PC-9 (cell line): ENCODE results near the gene GSG1L2. TPM values are rescaled to one million over a fixed set of nuclear protein-coding genes. Genes with fewer than 3 reads are reported as not detected.

Source experiments
- BruUV-seq: library from RNA; stranded (reverse); fragments of 400-500 nt; replicated peaks from 2 replicates; lab custom pipeline; 2021; lab: Mats Ljungman, UMichigan
- CTCF ChIA-PET: fragments of 300-600 bp; sonication (Branson Sonifier 250); formaldehyde crosslinking; loops from one replicate; lab custom pipeline; 2022; ENCODE audit warnings: antibody characterized with exemption; lab: Charles Lee
- POLR2A ChIA-PET: fragments of 300-600 bp; sonication (Branson Sonifier 250); formaldehyde crosslinking; loops from one replicate; lab custom pipeline; 2022; ENCODE audit warnings: antibody characterized with exemption; ENCODE audit not compliant: unreplicated experiment; lab: Charles Lee
- DNase-seq, 2 experiments: peaks; one replicate each; pipeline versions ENCODE4 v3.0.0 to v3.0.0-alpha.2; 2015 to 2022; ENCODE audit warnings: mixed read lengths in 1 of 2
- H2AFZ ChIP-seq: fragments of 200-600 bp; sonication (generic); 2 replicates; pipeline ENCODE4 v1.8.1; 2017; ENCODE audit warnings: antibody characterized with exemption
- H3F3A ChIP-seq: fragments of 200-600 bp; sonication (generic); 2 replicates; pipeline ENCODE4 v1.8.1; 2017; ENCODE audit warnings: antibody characterized with exemption, mild to moderate bottlenecking, low read depth; ENCODE audit not compliant: insufficient read depth
- H3K27ac ChIP-seq: fragments of 200-600 bp; sonication (generic); 2 replicates; pipeline ENCODE4 v1.6.1; 2016; ENCODE audit warnings: mixed run types
- H3K27me3 ChIP-seq: fragments of 200-600 bp; sonication (generic); 2 replicates; pipeline ENCODE4 v1.6.1; 2016; ENCODE audit warnings: low read depth, mixed run types; ENCODE audit not compliant: insufficient read depth
- H3K36me3 ChIP-seq: fragments of 200-600 bp; sonication (generic); 2 replicates; pipeline ENCODE4 v1.6.1; 2016; ENCODE audit warnings: low read depth, mixed run types
- H3K4me1 ChIP-seq: fragments of 200-600 bp; sonication (generic); replicated peaks from 2 replicates; pipeline ENCODE4 v1.6.1; 2016; ENCODE audit warnings: mixed run types; ENCODE audit not compliant: insufficient read depth
- H3K4me2 ChIP-seq: fragments of 200-600 bp; sonication (generic); 2 replicates; pipeline ENCODE4 v1.6.1; 2017; ENCODE audit warnings: mixed run types
- H3K4me3 ChIP-seq: fragments of 200-600 bp; sonication (generic); 2 replicates; pipeline ENCODE4 v1.6.1; 2016; ENCODE audit warnings: mixed run types
- H3K79me2 ChIP-seq: fragments of 200-600 bp; sonication (generic); 2 replicates; pipeline ENCODE4 v1.6.1; 2017; ENCODE audit warnings: low read depth, mixed run types
- H3K9me2 ChIP-seq: fragments of 200-600 bp; sonication (generic); 2 replicates; pipeline ENCODE4 v1.8.1; 2017; ENCODE audit warnings: mild to moderate bottlenecking; ENCODE audit not compliant: insufficient read depth
- H3K9me3 ChIP-seq: fragments of 200-600 bp; sonication (generic); 2 replicates; pipeline ENCODE4 v1.8.1; 2016; ENCODE audit warnings: low read depth; ENCODE audit not compliant: insufficient read depth
- H4K20me1 ChIP-seq: fragments of 200-600 bp; sonication (generic); 2 replicates; pipeline ENCODE4 v1.8.1; 2017; ENCODE audit not compliant: insufficient read depth
- CTCF ChIP-seq: fragments of 200-600 bp; sonication (generic); conservative IDR thresholded peaks from 2 replicates; pipeline ENCODE4 v1.6.1; 2017; ENCODE audit warnings: mixed run types, antibody characterized with exemption, mild to moderate bottlenecking, moderate library complexity
- EZH2 ChIP-seq: fragments of 200-600 bp; sonication (generic); IDR thresholded peaks from 2 replicates; pipeline ENCODE4 v1.8.0; 2017; ENCODE audit warnings: antibody characterized with exemption, low read depth
- intact Hi-C: fragments of 100-400 bp; cut with micrococcal nuclease; formaldehyde crosslinking; loops from one replicate; pipeline ENCODE4 v1.10.0; 2022; ENCODE audit not compliant: unreplicated experiment
- total RNA-seq: library from RNA; stranded (reverse); gene quantifications from 2 replicates; pipeline ENCODE4 v1.2.3, GENCODE V29; 2021

GSG1L2 gene
- total RNA-seq, 1 experiment from 2014 or later: not detected

- H3K79me2 ChIP-seq: no peaks in the 10 kb centered on the region
- H3K27ac ChIP-seq: no peak overlapping the region
- H3K27me3 ChIP-seq: no peaks in the 10 kb centered on the region
- H3K4me2 ChIP-seq: no peak overlapping the region
- TF ChIP-seq EZH2: no peak
- no peak for TF ChIP-seq CTCF
- no peaks in the 10 kb centered on the region for H3F3A ChIP-seq
- no peak overlapping the region for H2AFZ ChIP-seq
- DNase-seq: no peak
- intact Hi-C loops: no loop called here
- no peak overlapping the region for H3K4me3 ChIP-seq
- no TSS peak for BruUV-seq
- H3K4me1 ChIP-seq: peaks cover 8% of the 10 kb centered on the region
- POLR2A ChIA-PET: no interaction called here
- no peaks in the 10 kb centered on the region for H3K9me2 ChIP-seq
- no peaks in the 10 kb centered on the region for H3K36me3 ChIP-seq
- H4K20me1 ChIP-seq: no peaks in the 10 kb centered on the region
- CTCF ChIA-PET: interaction anchor here (0.7 kb wide), 1 partner anchor 79 kb away, joined by 8 read pairs; no protein-coding TSS in a partner anchor
- no peaks in the 10 kb centered on the region for H3K9me3 ChIP-seq
Measured at GRCh38 chr17:9824797-9825338, 3.0 kb upstream of the GSG1L2 start.

- Histone ChIP-seq H3K9me3 (no peaks in the 10 kb centered on the region), H3K9me2 (no peaks in the 10 kb centered on the region), H3K4me1 (peaks cover 10% of the 10 kb centered on the region), H3K27me3 (no peaks in the 10 kb centered on the region), H4K20me1 (no peaks in the 10 kb centered on the region), H3K27ac (no peak overlapping the region), H3K36me3 (no peaks in the 10 kb centered on the region), H2AFZ (no peak overlapping the region), H3K4me2 (no peak overlapping the region), H3K4me3 (no peak overlapping the region), H3F3A (no peaks in the 10 kb centered on the region), H3K79me2 (no peaks in the 10 kb centered on the region)
- ChIA-PET POLR2A (no interaction called here), CTCF (no interaction called here)
- intact Hi-C loops: no loop called here
- TF ChIP-seq CTCF: 0 out of 2 replicates have a peak, but pooled peaks have one; percentile 30
- TF ChIP-seq EZH2: no peak
- BruUV-seq: no TSS peak
- no peak for DNase-seq
Measured at GRCh38 chr17:9824094-9824493, 2.2 kb upstream of the GSG1L2 start.

- TF ChIP-seq EZH2: no peak
- no peak for TF ChIP-seq CTCF
- H3K9me2 ChIP-seq: no peaks in the 10 kb centered on the region
- no TSS peak for BruUV-seq
- H3F3A ChIP-seq: no peaks in the 10 kb centered on the region
- ChIA-PET CTCF (interaction anchor here (0.6 kb wide), 1 partner anchor 60 kb away, joined by 3 read pairs; no protein-coding TSS in a partner anchor), POLR2A (no interaction called here)
- no peak overlapping the region for H3K4me2 ChIP-seq
- H3K27me3 ChIP-seq: no peaks in the 10 kb centered on the region
- H4K20me1 ChIP-seq: no peaks in the 10 kb centered on the region
- peaks cover 13% of the 10 kb centered on the region for H3K4me1 ChIP-seq
- intact Hi-C loops: no loop called here
- no peaks in the 10 kb centered on the region for H3K9me3 ChIP-seq
- no peak for DNase-seq
- H3K27ac ChIP-seq: peak overlapping the region; percentile 16; the same call in 1 of the 2 replicates
- H3K36me3 ChIP-seq: no peaks in the 10 kb centered on the region
- no peak overlapping the region for H3K4me3 ChIP-seq
- H3K79me2 ChIP-seq: no peaks in the 10 kb centered on the region
- no peak overlapping the region for H2AFZ ChIP-seq
Measured at GRCh38 chr17:9820448-9820847, 1.4 kb downstream of the GSG1L2 start.
